SK-N-SH (cell line): Measurements from ENCODE around the gene ASF1B. TPM values are rescaled to one million over a fixed set of nuclear protein-coding genes. Genes with fewer than 3 reads are reported as not detected.

Experiments used
- CTCF ChIA-PET: fragments of 300-600, 350-600 bp; formaldehyde crosslinking; extraction: SDS; loops from one replicate; lab custom pipeline; 2021; lab: Yijun Ruan, JAX
- POLR2A ChIA-PET: fragments of 350-600 bp; sonication (Branson Sonifier 250); formaldehyde crosslinking; extraction: SDS; loops from one replicate; lab custom pipeline; 2020; ENCODE audit warnings: antibody characterized with exemption, inconsistent platforms; lab: Yijun Ruan, JAX
- DNase-seq: peaks from one replicate; pipeline ENCODE4 v3.0.0; 2012
- H2AFZ ChIP-seq: fragments of 200-600 bp; sonication (generic); 2 replicates; pipeline ENCODE4 v1.8.1; 2016; ENCODE audit warnings: antibody characterized with exemption, mild to moderate bottlenecking, low read depth
- H3F3A ChIP-seq: fragments of 200-600 bp; sonication (generic); replicated peaks from 2 replicates; pipeline ENCODE3; 2016; ENCODE audit warnings: antibody characterized with exemption, mild to moderate bottlenecking; ENCODE audit not compliant: insufficient read depth
- H3K27ac ChIP-seq, 2 experiments: fragments of 200-500 bp in 1 of 2; fragments of 200-600 bp in 1 of 2; sonication (Bioruptor generic) in 1 of 2; sonication (generic), shearing (Covaris generic) in 1 of 2; 2 replicates each; pipeline versions ENCODE4 v1.5.1 to v1.6.1; 2014 to 2016; ENCODE audit warnings: low read depth in 2 of 2, inconsistent platforms in 1 of 2, low read length in 1 of 2, mild to moderate bottlenecking in 1 of 2, mixed read lengths in 1 of 2
- H3K27me3 ChIP-seq: fragments of 200-600 bp; sonication (generic), shearing (Covaris generic); 2 replicates; pipeline ENCODE4 v1.6.1; 2016; ENCODE audit warnings: mixed run types; ENCODE audit not compliant: insufficient read depth
- H3K36me3 ChIP-seq, 2 experiments: fragments of 200-500 bp in 1 of 2; fragments of 200-600 bp in 1 of 2; sonication (Bioruptor generic) in 1 of 2; sonication (generic) in 1 of 2; replicated peaks in 1 of 2; 2 replicates each; pipeline versions ENCODE3 to v1.5.1; 2014 to 2016; ENCODE audit warnings: low read length in 1 of 2, mild to moderate bottlenecking in 1 of 2; ENCODE audit not compliant: insufficient read depth in 2 of 2, control insufficient read depth in 1 of 2
- H3K4me1 ChIP-seq, 2 experiments: fragments of 200-500 bp in 1 of 2; fragments of 200-600 bp in 1 of 2; sonication (Bioruptor generic) in 1 of 2; sonication (generic), shearing (Covaris generic) in 1 of 2; 2 replicates each; pipeline versions ENCODE4 v1.5.1 to v1.6.1; 2014 to 2016; ENCODE audit warnings: low read depth in 1 of 2, low read length in 1 of 2, mixed run types in 1 of 2; ENCODE audit not compliant: insufficient read depth in 2 of 2, control insufficient read depth in 1 of 2
- H3K4me2 ChIP-seq: fragments of 200-600 bp; sonication (generic), shearing (Covaris generic); 2 replicates; pipeline ENCODE4 v1.6.1; 2017; ENCODE audit warnings: mixed run types
- H3K4me3 ChIP-seq, 2 experiments: fragments of 200-500 bp in 1 of 2; fragments of 200-600 bp in 1 of 2; sonication (Bioruptor generic) in 1 of 2; sonication (generic), shearing (Covaris generic) in 1 of 2; 2 replicates each; pipeline versions ENCODE4 v1.5.1 to v1.8.1; 2014 to 2016; ENCODE audit warnings: low read depth in 2 of 2, inconsistent platforms in 1 of 2, low read length in 1 of 2, mild to moderate bottlenecking in 1 of 2, mixed read lengths in 1 of 2, moderate library complexity in 1 of 2
- H3K79me2 ChIP-seq: fragments of 200-600 bp; sonication (generic); 2 replicates; pipeline ENCODE4 v1.8.1; 2017; ENCODE audit warnings: mild to moderate bottlenecking; ENCODE audit not compliant: insufficient read depth
- H3K9ac ChIP-seq: fragments of 200-600 bp; sonication (generic); 2 replicates; pipeline ENCODE4 v1.6.1; 2017; ENCODE audit warnings: mixed run types
- H3K9me2 ChIP-seq: fragments of 200-600 bp; sonication (generic); 2 replicates; pipeline ENCODE4 v1.6.1; 2017; ENCODE audit warnings: mixed run types
- H3K9me3 ChIP-seq: fragments of 200-600 bp; sonication (generic); 2 replicates; pipeline ENCODE4 v1.6.1; 2017; ENCODE audit warnings: mixed run types, mild to moderate bottlenecking, moderate library complexity
- H4K20me1 ChIP-seq: fragments of 200-600 bp; sonication (generic); 2 replicates; pipeline ENCODE4 v1.6.1; 2017; ENCODE audit warnings: mild to moderate bottlenecking, mixed run types; ENCODE audit not compliant: insufficient read depth
- ELF1 ChIP-seq: IDR thresholded peaks from 2 replicates; pipeline ENCODE4 v1.4.0; 2012
- MEF2A ChIP-seq: IDR thresholded peaks from 2 replicates; pipeline ENCODE4 v1.4.0; 2012; ENCODE audit warnings: low read depth, borderline replicate concordance
- TEAD4 ChIP-seq: IDR thresholded peaks from 2 replicates; pipeline ENCODE4 v1.4.0; 2012; ENCODE audit warnings: mild to moderate bottlenecking, borderline replicate concordance; ENCODE audit not compliant: insufficient read depth
- YY1 ChIP-seq: IDR thresholded peaks from 2 replicates; pipeline ENCODE4 v1.4.0; 2012; ENCODE audit warnings: low read depth, mild to moderate bottlenecking
- WGBS: methylation state at CpG from one replicate; pipeline ENCODE4 v1.1.6; 2017; ENCODE audit warnings: low lambda C conversion rate; 5-methylcytosine and 5-hydroxymethylcytosine counted together
- polyA plus RNA-seq, 3 experiments: library from polyadenylated mRNA; depleted of rRNA; stranded (reverse); fragments of >200 nt; gene quantifications; 2 replicates each; pipeline ENCODE4 v1.2.3, GENCODE V29; 2012
- TF ChIP-seq, protein P1 (sequence below): IDR thresholded peaks from 2 replicates; pipeline ENCODE4 v1.4.0; 2012; ENCODE audit warnings: low read depth, borderline replicate concordance
- TF ChIP-seq, protein P2 (sequence below): IDR thresholded peaks from 2 replicates; pipeline ENCODE4; 2012
- TF ChIP-seq, protein P3 (sequence below): IDR thresholded peaks from 2 replicates; pipeline ENCODE4 v1.4.0; 2012; ENCODE audit warnings: low read depth, borderline replicate concordance
- TF ChIP-seq, protein P4 (sequence below): fragments of 200-600 bp; sonication (generic); IDR thresholded peaks from 2 replicates; pipeline ENCODE4 v1.6.1; 2017; ENCODE audit warnings: antibody characterized with exemption, mild to moderate bottlenecking, moderate library complexity

ASF1B gene
- polyA plus RNA-seq, 1 of the 3 experiments (the other 2 are of a cell fraction): 19.0 TPM

DNA sequence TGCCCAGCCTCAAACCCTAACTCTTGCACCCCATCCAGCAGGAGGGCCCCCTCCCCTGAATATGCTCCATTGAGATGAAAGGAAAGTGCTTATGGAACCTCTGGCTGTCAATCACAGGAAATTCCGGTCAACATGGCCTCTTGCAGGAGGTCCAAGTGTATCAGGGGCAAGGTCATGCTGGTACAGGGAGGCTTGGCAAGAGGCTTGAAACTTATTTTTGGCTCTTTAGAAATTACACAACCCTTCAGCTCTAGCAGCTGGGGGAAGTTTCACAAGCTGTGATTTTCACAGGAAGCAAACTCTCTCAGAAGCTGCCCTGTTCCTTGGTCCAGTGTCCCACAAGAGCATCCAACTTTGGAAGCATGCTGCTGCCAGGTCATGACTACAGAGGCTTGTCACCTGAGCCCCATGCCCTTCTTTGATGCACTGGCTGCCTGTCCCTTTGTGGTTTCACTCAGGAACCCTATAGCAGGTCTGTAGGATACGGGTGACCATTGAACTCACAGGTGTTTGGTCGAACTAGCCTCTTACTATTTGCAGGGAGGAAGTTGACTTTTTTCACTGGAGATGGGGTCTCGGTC, 8.4 kb downstream of the ASF1B start:
- 88% methylated on average over 4 of the region's 4 CpGs for WGBS
- CTCF ChIA-PET: no interaction called here

More for the DNA sequence above, 8.4 kb downstream of the ASF1B start:
- TF ChIP-seq, protein P1, sequence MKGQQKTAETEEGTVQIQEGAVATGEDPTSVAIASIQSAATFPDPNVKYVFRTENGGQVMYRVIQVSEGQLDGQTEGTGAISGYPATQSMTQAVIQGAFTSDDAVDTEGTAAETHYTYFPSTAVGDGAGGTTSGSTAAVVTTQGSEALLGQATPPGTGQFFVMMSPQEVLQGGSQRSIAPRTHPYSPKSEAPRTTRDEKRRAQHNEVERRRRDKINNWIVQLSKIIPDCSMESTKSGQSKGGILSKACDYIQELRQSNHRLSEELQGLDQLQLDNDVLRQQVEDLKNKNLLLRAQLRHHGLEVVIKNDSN: no peak
- TF ChIP-seq YY1 (no peak), ELF1 (no peak), MEF2A (no peak), TEAD4 (no peak)
- TF ChIP-seq, protein P2, sequence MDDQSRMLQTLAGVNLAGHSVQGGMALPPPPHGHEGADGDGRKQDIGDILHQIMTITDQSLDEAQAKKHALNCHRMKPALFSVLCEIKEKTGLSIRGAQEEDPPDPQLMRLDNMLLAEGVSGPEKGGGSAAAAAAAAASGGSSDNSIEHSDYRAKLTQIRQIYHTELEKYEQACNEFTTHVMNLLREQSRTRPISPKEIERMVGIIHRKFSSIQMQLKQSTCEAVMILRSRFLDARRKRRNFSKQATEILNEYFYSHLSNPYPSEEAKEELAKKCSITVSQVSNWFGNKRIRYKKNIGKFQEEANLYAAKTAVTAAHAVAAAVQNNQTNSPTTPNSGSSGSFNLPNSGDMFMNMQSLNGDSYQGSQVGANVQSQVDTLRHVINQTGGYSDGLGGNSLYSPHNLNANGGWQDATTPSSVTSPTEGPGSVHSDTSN: no peak
- TF ChIP-seq, protein P3, sequence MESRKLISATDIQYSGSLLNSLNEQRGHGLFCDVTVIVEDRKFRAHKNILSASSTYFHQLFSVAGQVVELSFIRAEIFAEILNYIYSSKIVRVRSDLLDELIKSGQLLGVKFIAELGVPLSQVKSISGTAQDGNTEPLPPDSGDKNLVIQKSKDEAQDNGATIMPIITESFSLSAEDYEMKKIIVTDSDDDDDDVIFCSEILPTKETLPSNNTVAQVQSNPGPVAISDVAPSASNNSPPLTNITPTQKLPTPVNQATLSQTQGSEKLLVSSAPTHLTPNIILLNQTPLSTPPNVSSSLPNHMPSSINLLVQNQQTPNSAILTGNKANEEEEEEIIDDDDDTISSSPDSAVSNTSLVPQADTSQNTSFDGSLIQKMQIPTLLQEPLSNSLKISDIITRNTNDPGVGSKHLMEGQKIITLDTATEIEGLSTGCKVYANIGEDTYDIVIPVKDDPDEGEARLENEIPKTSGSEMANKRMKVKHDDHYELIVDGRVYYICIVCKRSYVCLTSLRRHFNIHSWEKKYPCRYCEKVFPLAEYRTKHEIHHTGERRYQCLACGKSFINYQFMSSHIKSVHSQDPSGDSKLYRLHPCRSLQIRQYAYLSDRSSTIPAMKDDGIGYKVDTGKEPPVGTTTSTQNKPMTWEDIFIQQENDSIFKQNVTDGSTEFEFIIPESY: no peak
- TF ChIP-seq, protein P4, sequence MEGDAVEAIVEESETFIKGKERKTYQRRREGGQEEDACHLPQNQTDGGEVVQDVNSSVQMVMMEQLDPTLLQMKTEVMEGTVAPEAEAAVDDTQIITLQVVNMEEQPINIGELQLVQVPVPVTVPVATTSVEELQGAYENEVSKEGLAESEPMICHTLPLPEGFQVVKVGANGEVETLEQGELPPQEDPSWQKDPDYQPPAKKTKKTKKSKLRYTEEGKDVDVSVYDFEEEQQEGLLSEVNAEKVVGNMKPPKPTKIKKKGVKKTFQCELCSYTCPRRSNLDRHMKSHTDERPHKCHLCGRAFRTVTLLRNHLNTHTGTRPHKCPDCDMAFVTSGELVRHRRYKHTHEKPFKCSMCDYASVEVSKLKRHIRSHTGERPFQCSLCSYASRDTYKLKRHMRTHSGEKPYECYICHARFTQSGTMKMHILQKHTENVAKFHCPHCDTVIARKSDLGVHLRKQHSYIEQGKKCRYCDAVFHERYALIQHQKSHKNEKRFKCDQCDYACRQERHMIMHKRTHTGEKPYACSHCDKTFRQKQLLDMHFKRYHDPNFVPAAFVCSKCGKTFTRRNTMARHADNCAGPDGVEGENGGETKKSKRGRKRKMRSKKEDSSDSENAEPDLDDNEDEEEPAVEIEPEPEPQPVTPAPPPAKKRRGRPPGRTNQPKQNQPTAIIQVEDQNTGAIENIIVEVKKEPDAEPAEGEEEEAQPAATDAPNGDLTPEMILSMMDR: no peak
- H3K9me2 ChIP-seq: no peaks in the 10 kb centered on the region
- no peak overlapping the region for H3K27ac ChIP-seq
- H3K9ac ChIP-seq: no peak overlapping the region
- H3K4me1 ChIP-seq: no peaks in the 10 kb centered on the region
- no peak overlapping the region for H3K4me3 ChIP-seq
- peaks cover 7% of the 10 kb centered on the region; the same call in 1 of the 2 replicates for H3K79me2 ChIP-seq
- H3F3A ChIP-seq: peaks cover 3% of the 10 kb centered on the region
- H3K9me3 ChIP-seq: no peaks in the 10 kb centered on the region
- no peak for DNase-seq
- no peaks in the 10 kb centered on the region for H4K20me1 ChIP-seq
- no peaks in the 10 kb centered on the region for H3K27me3 ChIP-seq
- H3K4me2 ChIP-seq: no peak overlapping the region
- POLR2A ChIA-PET: no interaction called here
- H2AFZ ChIP-seq: no peak overlapping the region
- peaks cover 0 to 2% of the 10 kb centered on the region in 2 experiments for H3K36me3 ChIP-seq
